NB4 (cell line): ENCODE measurements around the gene CDC42BPA.

Source experiments
- DNase-seq: peaks from one replicate; pipeline ENCODE4 v3.0.0; 2010; ENCODE audit warnings: low read depth
- H3K4me3 ChIP-seq: one replicate; pipeline ENCODE4 v1.5.1; 2011; ENCODE audit warnings: mild to moderate bottlenecking, low read depth, low read length, moderate library complexity
- MAX ChIP-seq: IDR thresholded peaks from 2 replicates; pipeline ENCODE4 v1.6.1; 2011; ENCODE audit warnings: low read depth, low read length
- MYC ChIP-seq: IDR thresholded peaks from 2 replicates; pipeline ENCODE4 v1.6.1; 2011; ENCODE audit warnings: low read depth, low read length
- POLR2A ChIP-seq: IDR thresholded peaks from 2 replicates; pipeline ENCODE4 v1.6.1; 2011; ENCODE audit warnings: mild to moderate bottlenecking; ENCODE audit not compliant: insufficient read length; ENCODE audit errors: extremely low read depth
- TF ChIP-seq, protein P1 (sequence below): IDR thresholded peaks from one replicate; pipeline ENCODE4 v1.5.1; 2012; ENCODE audit warnings: low read depth, low read length

CDC42BPA gene

DNA sequence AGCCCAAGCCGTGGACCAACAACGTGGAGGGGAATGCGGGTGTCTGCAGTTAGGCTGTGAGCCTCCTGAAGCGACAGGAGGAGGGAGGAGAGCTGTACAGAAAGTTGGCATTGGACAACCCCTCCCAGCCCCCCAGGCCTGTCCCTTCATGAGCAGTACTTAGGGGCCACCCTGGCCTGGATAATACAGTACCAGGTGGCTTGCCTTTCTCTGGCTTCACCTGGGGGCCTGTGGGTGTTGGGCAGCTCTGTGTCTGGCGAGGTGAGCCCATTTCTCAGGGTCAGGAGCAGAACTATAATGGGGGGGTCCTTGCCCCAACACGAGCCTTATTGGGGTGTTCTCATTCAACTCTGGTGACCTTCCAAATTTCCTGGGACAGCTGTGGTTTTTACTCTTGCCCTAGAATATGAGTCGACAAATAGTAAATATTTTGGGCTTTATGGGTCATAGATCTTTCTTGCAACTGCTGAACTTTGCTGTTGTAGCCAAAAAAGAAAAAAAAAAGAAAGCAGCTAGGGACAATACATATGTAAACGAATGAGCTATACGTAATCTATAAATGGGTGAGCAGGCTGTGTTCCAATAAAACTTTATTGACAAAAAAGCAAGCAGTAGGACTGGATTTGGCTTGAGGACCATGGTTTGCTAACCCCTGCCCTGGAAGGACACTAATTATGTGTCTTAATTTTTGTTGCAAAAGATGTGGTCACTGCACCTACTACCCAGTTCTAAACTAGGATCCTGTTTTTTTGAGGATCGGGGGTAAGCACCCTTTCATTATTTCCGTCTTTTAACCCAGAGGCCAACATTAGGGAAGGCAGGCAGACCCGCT, 366.8 kb downstream of the CDC42BPA start:
- TF ChIP-seq, protein P1, sequence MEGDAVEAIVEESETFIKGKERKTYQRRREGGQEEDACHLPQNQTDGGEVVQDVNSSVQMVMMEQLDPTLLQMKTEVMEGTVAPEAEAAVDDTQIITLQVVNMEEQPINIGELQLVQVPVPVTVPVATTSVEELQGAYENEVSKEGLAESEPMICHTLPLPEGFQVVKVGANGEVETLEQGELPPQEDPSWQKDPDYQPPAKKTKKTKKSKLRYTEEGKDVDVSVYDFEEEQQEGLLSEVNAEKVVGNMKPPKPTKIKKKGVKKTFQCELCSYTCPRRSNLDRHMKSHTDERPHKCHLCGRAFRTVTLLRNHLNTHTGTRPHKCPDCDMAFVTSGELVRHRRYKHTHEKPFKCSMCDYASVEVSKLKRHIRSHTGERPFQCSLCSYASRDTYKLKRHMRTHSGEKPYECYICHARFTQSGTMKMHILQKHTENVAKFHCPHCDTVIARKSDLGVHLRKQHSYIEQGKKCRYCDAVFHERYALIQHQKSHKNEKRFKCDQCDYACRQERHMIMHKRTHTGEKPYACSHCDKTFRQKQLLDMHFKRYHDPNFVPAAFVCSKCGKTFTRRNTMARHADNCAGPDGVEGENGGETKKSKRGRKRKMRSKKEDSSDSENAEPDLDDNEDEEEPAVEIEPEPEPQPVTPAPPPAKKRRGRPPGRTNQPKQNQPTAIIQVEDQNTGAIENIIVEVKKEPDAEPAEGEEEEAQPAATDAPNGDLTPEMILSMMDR: no peak
- no peak for TF ChIP-seq POLR2A
- TF ChIP-seq MAX: no peak
- TF ChIP-seq MYC: no peak
- no peak for DNase-seq
- H3K4me3 ChIP-seq: no peak overlapping the region

DNA sequence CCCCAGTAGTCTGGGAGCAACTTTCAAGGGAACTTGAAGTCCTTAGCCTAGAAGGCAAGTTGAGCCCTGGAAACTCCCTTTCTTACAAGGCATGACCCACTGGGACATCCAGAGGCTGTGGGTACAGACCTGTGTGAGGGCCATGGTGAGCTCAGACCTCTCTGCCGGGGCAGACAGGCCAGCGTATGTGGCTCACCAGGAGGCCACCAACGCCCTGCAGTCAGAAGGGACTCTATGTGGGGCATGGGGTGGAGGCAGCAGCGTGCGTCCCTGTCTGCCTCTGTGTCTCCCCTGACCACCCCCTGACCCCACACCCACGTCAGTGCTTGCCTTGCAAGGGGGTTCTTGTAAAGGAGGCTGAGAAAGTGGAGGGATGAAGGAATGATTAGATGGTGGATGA, 367.4 kb downstream of the CDC42BPA start:
- TF ChIP-seq POLR2A (no peak), MYC (no peak), MAX (no peak)
- TF ChIP-seq, protein P1: no peak
- no peak for DNase-seq
- no peak overlapping the region for H3K4me3 ChIP-seq

GRCh38 chr1:226950316-226950715, 368.0 kb downstream of the CDC42BPA start:
- H3K4me3 ChIP-seq: no peak overlapping the region
- no peak for TF ChIP-seq MAX
- TF ChIP-seq POLR2A: no peak
- no peak for TF ChIP-seq MYC
- TF ChIP-seq, protein P1: no peak
- no peak for DNase-seq

- no peak for DNase-seq
- H3K4me3 ChIP-seq: no peak overlapping the region
- TF ChIP-seq POLR2A (no peak), MAX (no peak), MYC (no peak)
- TF ChIP-seq, protein P1: no peak
Measured at GRCh38 chr1:226949401-226949800, 368.9 kb downstream of the CDC42BPA start.

- no peak for DNase-seq
- no peak overlapping the region for H3K4me3 ChIP-seq
- no peak for TF ChIP-seq MAX
- no peak for TF ChIP-seq MYC
- no peak for TF ChIP-seq POLR2A
- TF ChIP-seq, protein P1: no peak
Measured at GRCh38 chr1:226948996-226949395, 369.3 kb downstream of the CDC42BPA start.

DNA sequence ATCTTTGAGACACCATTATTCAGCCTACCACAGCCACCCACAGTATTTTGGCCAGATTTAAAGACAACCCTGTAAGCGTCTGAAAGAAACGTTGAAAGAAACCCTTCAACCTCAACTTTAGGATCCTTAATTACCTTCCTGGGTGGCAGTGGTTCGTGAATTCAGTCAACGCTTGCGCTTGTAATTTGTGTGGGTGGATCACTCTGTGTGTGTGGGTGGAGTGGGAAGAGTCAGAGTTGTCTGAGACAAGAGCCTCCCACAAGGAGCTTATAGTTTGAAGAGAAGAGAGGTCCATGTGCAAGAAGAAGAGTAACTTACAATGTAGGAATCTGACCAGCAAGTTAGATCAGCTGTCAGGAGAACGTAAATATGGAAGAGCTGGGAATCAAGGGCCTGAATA, 369.8 kb downstream of the CDC42BPA start:
- no peak for TF ChIP-seq POLR2A
- TF ChIP-seq, protein P1: no peak
- no peak for TF ChIP-seq MAX
- TF ChIP-seq MYC: no peak
- no peak overlapping the region for H3K4me3 ChIP-seq
- no peak for DNase-seq
